NT2/D1 (cell line): ENCODE measurements around the gene CPED1.

Experiments used
- SUZ12 ChIP-seq: IDR thresholded peaks from 2 replicates; pipeline ENCODE4 v1.6.1; 2011; ENCODE audit not compliant: insufficient read length, insufficient read depth; ENCODE audit errors: extremely low read depth
- YY1 ChIP-seq: IDR thresholded peaks from 2 replicates; pipeline ENCODE4 v1.6.1; 2011; ENCODE audit not compliant: insufficient read length, insufficient read depth
- ZNF274 ChIP-seq: IDR thresholded peaks from 2 replicates; pipeline ENCODE4 v1.6.1; 2011; ENCODE audit warnings: mild to moderate bottlenecking, low read depth, low read length

GRCh38 chr7:120985839-120986238 is 2.7 kb upstream of the CPED1 start:
- TF ChIP-seq YY1 (no peak), SUZ12 (no peak), ZNF274 (no peak)
